ENCODE results near the gene NTHL1. TPM values are rescaled to one million over a fixed set of nuclear protein-coding genes. Genes with fewer than 3 reads are reported as not detected.
A peak's percentile ranks its signal among the peaks of the same experiment; 100 is the strongest.

The NTHL1 gene
- polyA plus RNA-seq, 4 donors, result 17.6 to 26.6 (median 19.0) TPM

GRCh38 chr16:2084895-2085625 lies 37.4 kb upstream of the NTHL1 start:
- no peak for DNase-seq (ENCODE audit: low read depth in 4 of 4, low spot score in 3 of 4)

- DNase-seq (ENCODE audit: low read depth in 4 of 4, low spot score in 3 of 4), result no peak
Measured at GRCh38 chr16:2083876-2084780, 36.5 kb upstream of the NTHL1 start.

- DNase-seq (ENCODE audit: low read depth in 4 of 4, low spot score in 3 of 4), result no peak
Measured at GRCh38 chr16:2083409-2083808, 35.8 kb upstream of the NTHL1 start.

- peak in 2 of 4 donors; percentile 43 to 69 for DNase-seq (ENCODE audit: low read depth in 4 of 4, low spot score in 3 of 4)
Measured at GRCh38 chr16:2082983-2083364, 35.3 kb upstream of the NTHL1 start.

- DNase-seq (ENCODE audit: low read depth in 4 of 4, low spot score in 3 of 4), result peak in 3 of 4 donors; percentile 51 to 69 (median 60)
Measured at GRCh38 chr16:2082171-2082982, 34.7 kb upstream of the NTHL1 start.

GRCh38 chr16:2081201-2082084 lies 33.8 kb upstream of the NTHL1 start:
- no peak for DNase-seq (ENCODE audit: low read depth in 4 of 4, low spot score in 3 of 4)

GRCh38 chr16:2079991-2080390 lies 32.4 kb upstream of the NTHL1 start:
- no peak for DNase-seq (ENCODE audit: low read depth in 4 of 4, low spot score in 3 of 4)

- no peak for DNase-seq (ENCODE audit: low read depth in 4 of 4, low spot score in 3 of 4)
Measured at GRCh38 chr16:2079311-2079800, 31.7 kb upstream of the NTHL1 start.

- no peak for DNase-seq (ENCODE audit: low read depth in 4 of 4, low spot score in 3 of 4)
Measured at GRCh38 chr16:2078691-2079090, 31.1 kb upstream of the NTHL1 start.

- no peak for DNase-seq (ENCODE audit: low read depth in 4 of 4, low spot score in 3 of 4)
Measured at GRCh38 chr16:2078096-2078495, 30.5 kb upstream of the NTHL1 start.

- no peak for DNase-seq (ENCODE audit: low read depth in 4 of 4, low spot score in 3 of 4)
Measured at GRCh38 chr16:2077696-2078095, 30.1 kb upstream of the NTHL1 start.

- DNase-seq (ENCODE audit: low read depth in 4 of 4, low spot score in 3 of 4), result no peak
Measured at GRCh38 chr16:2077016-2077415, 29.4 kb upstream of the NTHL1 start.

GRCh38 chr16:2076072-2076865 lies 28.6 kb upstream of the NTHL1 start:
- DNase-seq (ENCODE audit: low read depth in 4 of 4, low spot score in 3 of 4), result no peak

GRCh38 chr16:2075631-2076030 lies 28.0 kb upstream of the NTHL1 start:
- DNase-seq (ENCODE audit: low read depth in 4 of 4, low spot score in 3 of 4), result no peak

GRCh38 chr16:2074071-2074470 lies 26.4 kb upstream of the NTHL1 start:
- DNase-seq (ENCODE audit: low read depth in 4 of 4, low spot score in 3 of 4), result no peak

- no peak for DNase-seq (ENCODE audit: low read depth in 4 of 4, low spot score in 3 of 4)
Measured at GRCh38 chr16:2072926-2073325, 25.3 kb upstream of the NTHL1 start.

GRCh38 chr16:2071454-2072202 lies 24.0 kb upstream of the NTHL1 start:
- DNase-seq (ENCODE audit: low read depth in 4 of 4, low spot score in 3 of 4), result no peak

All from right renal pelvis (tissue), 4 donors.